ENCODE measurements around the gene RNF181. TPM values are rescaled to one million over a fixed set of nuclear protein-coding genes. Genes with fewer than 3 reads are reported as not detected.

Gene RNF181

Small RNA genes lying within 50 kb of the gene (small RNA-seq; reads per million reads assigned to genes)
- not detected for gene RN7SL126P (ENCODE audit: insufficient read depth)
